ENCODE results near the gene NAT8L.

Gene NAT8L

DNA sequence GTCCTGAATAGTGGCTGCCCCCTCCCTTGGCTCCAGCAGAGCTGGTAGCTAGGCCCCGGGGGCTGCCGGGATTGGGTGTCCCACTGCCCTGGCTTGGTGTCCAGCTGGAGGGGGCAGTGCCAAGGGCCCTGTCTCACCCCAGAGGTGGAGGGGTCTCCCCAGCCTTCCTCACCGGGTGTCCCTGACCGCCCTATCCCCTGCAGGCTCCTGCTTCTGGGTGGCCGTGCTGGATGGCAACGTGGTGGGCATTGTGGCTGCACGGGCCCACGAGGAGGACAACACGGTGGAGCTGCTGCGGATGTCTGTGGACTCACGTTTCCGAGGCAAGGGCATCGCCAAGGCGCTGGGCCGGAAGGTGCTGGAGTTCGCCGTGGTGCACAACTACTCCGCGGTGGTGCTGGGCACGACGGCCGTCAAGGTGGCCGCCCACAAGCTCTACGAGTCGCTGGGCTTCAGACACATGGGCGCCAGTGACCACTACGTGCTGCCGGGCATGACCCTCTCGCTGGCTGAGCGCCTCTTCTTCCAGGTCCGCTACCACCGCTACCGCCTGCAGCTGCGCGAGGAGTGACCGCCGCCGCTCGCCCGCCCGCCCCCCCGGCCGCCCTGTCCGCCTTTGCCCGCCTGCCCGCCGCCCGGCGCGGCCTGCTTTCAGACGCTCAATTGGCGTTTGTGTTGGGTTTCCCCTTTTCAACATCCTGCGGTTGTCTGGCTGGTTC, 4.6 kb downstream of the NAT8L start:
- no peak for DNase-seq (ENCODE audit: low read depth, low spot score)

DNA sequence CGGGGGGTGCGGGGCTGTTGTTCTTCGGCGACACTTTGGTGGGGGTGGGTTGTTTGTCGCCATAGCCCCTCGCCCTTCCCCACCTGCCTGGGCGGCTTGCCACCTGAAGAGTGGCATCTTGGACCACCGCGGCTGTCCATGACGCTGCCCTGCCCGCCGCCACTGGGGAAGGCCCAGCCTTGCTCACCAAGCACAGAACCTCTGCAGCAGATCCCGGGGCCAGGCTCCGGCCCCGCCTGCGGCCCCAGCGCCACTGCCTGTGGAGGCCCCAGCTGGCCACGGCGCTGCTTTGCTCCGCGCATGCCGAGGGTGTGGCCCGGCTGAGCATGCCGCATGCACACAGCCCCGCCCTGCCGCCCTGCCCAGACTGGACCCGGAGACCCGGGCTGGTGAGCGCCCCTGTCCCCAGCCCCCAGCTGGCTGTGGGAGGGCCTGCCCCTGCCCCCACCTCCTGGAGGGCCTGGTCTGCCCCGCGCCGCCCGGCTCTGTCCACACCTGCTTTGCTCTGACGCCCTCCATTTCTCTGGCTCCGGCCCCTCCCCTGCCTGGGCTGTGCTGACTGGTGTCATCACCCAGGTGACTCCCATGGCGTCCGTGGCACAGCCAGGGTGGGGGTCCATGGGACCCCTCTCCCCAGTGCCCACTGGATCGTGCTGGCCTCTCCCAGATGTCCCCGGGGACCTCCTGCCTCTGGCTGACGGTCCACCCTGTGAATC, 5.3 kb downstream of the NAT8L start:
- no peak for DNase-seq (ENCODE audit: low read depth, low spot score)

DNA sequence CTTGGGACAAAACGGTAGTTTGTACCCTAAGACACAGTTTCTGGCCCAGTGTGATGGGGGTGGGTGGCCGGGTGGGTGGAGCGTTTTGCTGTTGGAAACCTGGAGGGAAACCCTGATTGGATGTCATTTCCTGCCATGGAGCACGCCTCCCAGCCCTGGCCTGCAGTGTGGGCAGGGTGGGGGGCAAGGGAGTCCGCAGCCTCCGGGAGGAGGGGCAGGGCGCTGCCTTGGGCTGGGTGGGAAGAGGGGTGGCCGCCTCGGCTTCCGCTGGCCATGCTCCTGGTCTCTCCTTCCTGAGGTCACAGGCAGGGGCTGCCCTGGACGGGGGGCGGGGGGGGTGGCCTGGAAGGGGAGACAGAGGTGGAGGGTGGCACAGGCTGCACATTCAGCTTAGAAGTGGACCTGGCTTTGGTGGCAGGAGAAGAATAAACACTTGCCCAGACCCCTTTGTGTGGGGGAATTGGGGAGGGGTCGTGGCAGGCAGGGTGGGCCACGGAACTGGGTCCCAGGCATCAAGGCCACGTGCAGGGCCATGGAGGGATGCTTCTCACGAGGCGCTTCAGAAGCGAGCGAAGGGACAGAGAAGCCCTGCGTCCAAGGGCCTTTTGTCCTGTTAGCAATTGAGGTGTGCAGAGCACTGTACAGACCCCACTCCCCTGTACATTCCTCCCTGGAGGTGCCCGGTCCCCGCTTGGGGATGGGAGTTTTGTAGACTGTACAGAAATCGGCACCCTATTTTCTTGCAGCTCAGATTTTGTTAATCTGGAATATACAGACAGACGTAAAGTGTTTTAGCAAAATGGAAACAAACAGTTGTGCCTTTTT, 6.2 kb downstream of the NAT8L start:
- DNase-seq (ENCODE audit: low read depth, low spot score): no peak

DNA sequence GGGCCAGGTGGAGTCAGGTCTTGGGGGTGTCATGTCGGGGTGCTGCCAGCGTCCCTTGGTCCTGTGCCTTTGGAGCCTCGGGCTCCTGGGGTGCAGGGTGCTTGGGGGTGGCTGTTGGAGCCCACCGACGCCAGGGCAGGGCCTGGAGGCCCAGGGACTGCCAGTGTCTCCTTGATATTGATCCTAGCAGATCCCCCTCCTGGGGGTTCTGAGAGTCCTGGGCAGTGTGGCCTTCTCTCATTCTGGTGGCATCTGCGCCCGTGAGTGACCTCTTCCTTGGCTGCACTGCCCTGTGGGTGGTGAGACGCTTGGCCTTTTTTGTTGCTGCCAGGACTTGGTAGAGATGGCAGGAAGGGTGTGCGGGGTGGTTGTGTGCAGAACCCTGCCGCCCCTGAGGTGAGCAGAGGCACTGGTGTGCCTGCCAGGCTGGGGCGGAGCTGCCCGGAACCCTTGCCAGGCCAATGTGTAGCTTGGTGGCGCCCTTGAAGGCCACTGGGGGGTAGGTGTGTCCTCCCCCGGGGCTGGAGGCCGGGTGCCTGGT, 7.0 kb downstream of the NAT8L start:
- no peak for DNase-seq (ENCODE audit: low read depth, low spot score)

- DNase-seq (ENCODE audit: low read depth, low spot score): no peak
Measured at GRCh38 chr4:2066571-2067445, 7.7 kb downstream of the NAT8L start.

- DNase-seq (ENCODE audit: low read depth, low spot score): no peak
Measured at GRCh38 chr4:2067446-2068197, 8.5 kb downstream of the NAT8L start.

- no peak for DNase-seq (ENCODE audit: low read depth, low spot score)
Measured at GRCh38 chr4:2068198-2068470, 9.0 kb downstream of the NAT8L start.

DNA sequence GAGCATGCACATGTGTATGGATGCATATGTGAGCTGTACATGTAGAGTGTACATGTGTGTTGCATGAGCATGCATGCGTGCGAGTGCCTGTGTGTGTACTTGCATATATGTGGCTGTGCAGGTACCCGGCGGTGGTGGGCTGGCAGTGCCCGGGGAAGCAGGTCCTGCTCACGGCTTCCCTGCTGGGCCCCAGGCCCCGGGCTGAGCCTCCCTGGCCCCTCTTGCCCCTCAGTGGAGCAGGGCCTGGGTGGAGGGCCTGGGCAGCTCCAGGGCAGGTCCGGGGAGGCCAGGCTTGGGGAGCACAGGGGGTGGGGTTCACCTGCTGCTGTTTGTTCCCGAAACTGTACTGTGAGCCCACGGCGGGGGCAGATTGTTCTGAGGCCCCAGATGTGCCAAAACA, 9.4 kb downstream of the NAT8L start:
- DNase-seq (ENCODE audit: low read depth, low spot score): no peak

- DNase-seq (ENCODE audit: low read depth, low spot score): no peak
Measured at GRCh38 chr4:2069161-2069971, 10.2 kb downstream of the NAT8L start.

DNA sequence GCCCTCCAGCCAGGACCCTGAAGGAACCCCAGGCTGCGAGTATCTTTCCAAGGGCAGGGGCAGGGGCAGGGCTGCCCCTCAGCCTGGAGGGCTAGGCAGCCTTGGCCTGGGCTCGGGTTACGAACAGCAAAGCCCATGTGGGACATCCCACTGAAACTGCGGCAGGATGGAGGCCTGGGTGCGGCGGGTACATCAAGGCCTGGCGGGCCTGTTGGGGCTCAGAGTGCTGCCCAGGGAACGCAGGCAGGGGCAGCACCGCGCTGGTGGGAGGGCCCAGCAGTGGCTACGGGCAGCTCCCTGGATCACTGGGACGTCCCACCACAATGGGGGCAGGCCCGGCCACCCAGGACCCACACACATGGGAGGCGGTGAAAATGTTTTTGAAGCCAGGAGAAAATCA, 10.9 kb downstream of the NAT8L start:
- no peak for DNase-seq (ENCODE audit: low read depth, low spot score)

GRCh38 chr4:2070421-2071251, 11.5 kb downstream of the NAT8L start:
- no peak for DNase-seq (ENCODE audit: low read depth, low spot score)

DNA sequence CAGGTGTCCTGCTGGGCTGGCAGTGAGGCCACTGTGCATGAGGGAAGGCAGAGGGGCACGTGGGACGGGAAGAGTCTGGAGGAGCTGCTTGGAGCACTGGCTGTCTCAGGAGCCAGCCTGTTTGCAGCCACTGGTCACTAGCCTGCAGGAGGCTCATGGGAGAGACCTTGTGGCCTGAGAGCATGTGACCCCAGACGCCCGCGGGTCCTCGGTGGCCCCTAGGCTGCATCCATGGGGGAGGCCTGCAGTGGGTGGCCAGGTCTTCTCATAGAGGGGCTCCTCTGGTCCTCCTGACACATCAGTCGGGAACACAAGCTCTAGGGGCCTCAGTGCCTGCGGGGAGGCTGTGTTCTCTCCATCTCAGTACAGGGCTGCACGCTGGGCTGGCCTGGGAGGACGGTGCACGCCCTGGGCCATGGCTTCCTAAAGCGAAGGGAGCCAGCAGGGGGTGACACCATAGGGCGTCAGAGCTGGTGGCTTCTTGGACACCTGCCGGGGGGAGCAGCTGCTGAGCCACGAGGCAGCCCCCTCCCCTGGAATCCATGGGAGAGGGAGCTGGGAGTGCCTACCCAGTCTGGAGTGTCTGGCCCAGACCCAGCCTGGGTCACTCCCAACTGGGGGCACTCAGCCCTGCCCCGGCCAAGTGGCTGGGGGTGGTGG, 12.3 kb downstream of the NAT8L start:
- peak; percentile 59 for DNase-seq (ENCODE audit: low read depth, low spot score)

DNA sequence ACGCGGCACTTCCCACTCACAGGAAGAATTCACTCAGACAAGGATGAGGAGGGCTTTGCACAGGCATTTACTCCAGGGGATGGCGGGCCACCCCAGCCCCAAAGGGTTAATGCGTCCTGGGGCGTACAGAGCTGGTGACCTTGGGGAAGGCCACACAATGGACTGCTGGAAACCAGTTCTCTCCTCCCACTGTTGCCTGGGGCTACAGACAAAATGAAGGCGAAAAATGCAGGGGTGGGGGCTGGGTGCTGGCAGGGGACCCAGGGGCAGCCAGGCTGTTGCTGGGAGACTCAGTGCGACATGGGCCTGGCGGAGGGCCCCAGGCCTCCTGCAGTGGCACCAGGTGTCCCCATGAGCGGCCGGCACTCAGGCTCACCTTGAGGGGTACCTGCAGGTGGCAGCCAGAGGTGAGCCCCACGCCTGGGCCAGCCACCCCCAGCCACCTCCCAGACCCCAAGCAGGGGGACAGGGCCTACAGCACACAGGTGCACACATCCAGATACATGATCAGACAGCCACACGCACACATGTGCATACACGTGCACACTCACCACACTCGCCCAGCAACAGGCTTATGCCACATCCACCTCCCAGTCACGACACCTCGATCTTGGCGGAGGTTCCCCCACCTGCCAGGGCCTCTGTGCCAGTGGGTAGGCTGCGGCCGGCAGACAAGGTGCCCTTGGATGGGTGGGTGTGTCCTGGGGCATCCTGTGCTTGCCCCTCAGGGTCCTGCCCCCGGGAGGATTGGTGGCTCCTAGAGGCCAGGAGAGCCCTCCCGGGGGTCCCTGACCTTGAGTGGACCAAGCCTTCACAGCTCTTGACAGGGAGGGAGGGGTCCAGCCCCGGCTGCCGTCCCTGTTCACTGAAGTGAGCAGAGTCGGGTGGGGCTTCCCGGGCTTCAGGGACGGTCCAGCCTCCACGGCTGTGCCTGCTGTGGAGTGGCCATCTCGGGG, 13.1 kb downstream of the NAT8L start:
- peak; percentile 77 for DNase-seq (ENCODE audit: low read depth, low spot score)

- no peak for DNase-seq (ENCODE audit: low read depth, low spot score)
Measured at GRCh38 chr4:2072971-2073807, 14.1 kb downstream of the NAT8L start.

DNA sequence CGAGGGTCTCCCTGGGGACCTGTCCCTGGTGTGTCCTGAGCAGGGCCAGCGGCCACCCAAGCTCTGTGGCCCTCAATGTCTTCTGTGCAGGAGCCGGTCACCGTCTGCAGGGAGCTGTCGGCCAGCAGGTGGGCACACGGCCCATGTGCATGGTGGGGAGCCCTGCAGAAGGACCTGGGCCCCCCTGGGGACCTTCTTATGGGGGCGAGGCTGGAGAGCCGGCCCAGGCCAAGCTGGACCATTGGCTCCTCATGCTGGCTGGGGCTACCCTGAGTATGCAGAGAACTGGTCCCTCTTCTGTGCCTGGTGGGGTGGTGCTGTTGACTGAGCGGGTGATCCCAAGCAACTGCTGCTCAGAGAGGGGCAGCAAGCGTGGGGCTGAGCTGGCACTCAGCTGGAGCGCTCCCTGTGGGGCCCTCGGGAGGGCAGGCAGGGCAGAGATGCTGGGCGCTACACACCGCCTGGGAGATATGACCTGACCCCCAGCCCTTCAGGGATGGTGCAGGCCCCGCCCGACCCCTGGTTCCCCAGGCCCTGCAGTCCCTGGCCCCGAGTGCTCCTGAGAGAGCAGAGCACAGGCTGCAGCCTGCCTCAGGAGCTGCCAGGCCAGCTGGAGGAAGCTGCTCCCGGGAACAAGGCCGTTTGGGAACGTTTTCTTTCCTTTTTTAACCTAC, 14.8 kb downstream of the NAT8L start:
- DNase-seq (ENCODE audit: low read depth, low spot score): no peak

DNA sequence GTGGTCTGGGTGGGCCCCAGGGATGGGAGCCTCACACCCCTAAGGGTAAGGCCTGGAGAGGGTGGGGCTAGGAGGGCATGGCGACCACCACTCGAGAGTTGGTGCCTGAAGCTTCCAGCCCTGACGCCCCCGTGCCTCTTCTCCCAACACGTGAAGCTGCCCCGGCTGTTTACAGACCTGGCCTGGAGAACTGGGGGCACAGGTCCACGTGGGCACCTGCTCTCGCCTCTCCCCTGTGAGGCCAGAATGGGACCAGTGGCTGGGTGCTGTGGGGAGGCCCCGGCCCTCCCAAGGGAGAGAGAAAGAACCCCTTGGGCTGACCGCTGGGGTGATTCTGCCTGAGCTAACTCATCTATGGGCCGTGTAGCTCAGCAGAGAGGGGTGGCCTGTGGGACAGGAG, 15.5 kb downstream of the NAT8L start:
- DNase-seq (ENCODE audit: low read depth, low spot score): no peak

All from ELF-1 (cell line).